T-cell (primary cell): ENCODE measurements around the gene GJB1. TPM values are rescaled to one million over a fixed set of nuclear protein-coding genes. Genes with fewer than 3 reads are reported as not detected.
"Not testable (repeated sequence)": the region's sequence is repeated elsewhere in the genome, so short reads cannot be mapped to it uniquely, and the experiment has no call there.

Experiments used
- ATAC-seq, 4 experiments: fragments of 200-7000 bp in 3 of 4; fragments of 150-1000 bp in 1 of 4; cut with Tn5 transposase; replicated peaks in 1 of 4; 1 replicate in 3 of 4; 2 replicates in 1 of 4; pipeline ENCODE4 v1.10.0; 2021; ENCODE audit warnings: moderate library complexity in 3 of 4, mild to moderate bottlenecking in 2 of 4, moderate number of reproducible peaks in 1 of 4
- CTCF ChIA-PET, 2 donors: fragments of 300-600 bp; sonication (Branson Sonifier 250); formaldehyde crosslinking; loops; one replicate each; lab custom pipeline; 2022; ENCODE audit warnings: antibody characterized with exemption in 2 of 2; lab: Charles Lee
- POLR2A ChIA-PET, 2 donors: fragments of 300-600 bp; sonication (Branson Sonifier 250); formaldehyde crosslinking; loops; one replicate each; lab custom pipeline; 2022; ENCODE audit warnings: antibody characterized with exemption in 2 of 2; lab: Charles Lee
- DNase-seq, 35 experiments: peaks; one replicate each; pipeline versions ENCODE4 v3.0.0 to v3.0.0-alpha.2; 2013 to 2023
- H3K27ac ChIP-seq: one replicate; pipeline ENCODE4 v1.5.1; 2013; ENCODE audit warnings: low read length
- H3K27me3 ChIP-seq, 2 experiments: replicated peaks in 1 of 2; 1 replicate in 1 of 2; 2 replicates in 1 of 2; pipeline versions ENCODE4 v1.6.1 to v1.7.0; 2013; ENCODE audit warnings: low read length in 1 of 2, mixed read lengths in 1 of 2; ENCODE audit not compliant: control insufficient read depth in 2 of 2, insufficient read depth in 2 of 2; ENCODE audit errors: extremely low read depth in 1 of 2
- H3K36me3 ChIP-seq, 2 donors: 1 replicate in 1 of 2; 2 replicates in 1 of 2; pipeline versions ENCODE4 v1.6.1 to v1.7.0; 2013; ENCODE audit warnings: low read length in 1 of 2; ENCODE audit not compliant: control insufficient read depth in 2 of 2, insufficient read depth in 1 of 2; ENCODE audit errors: extremely low read depth in 1 of 2
- H3K4me1 ChIP-seq, 2 experiments: 1 replicate in 1 of 2; 2 replicates in 1 of 2; pipeline versions ENCODE4 v1.6.1 to v1.7.0; 2013; ENCODE audit warnings: low read length in 2 of 2, mixed read lengths in 1 of 2; ENCODE audit not compliant: insufficient read depth in 2 of 2, control insufficient read depth in 1 of 2; ENCODE audit errors: extremely low read depth in 1 of 2
- H3K4me3 ChIP-seq, 2 donors: 1 replicate in 1 of 2; 2 replicates in 1 of 2; pipeline versions ENCODE4 v1.5.1 to v1.7.0; 2013; ENCODE audit warnings: mild to moderate bottlenecking in 2 of 2, low read length in 1 of 2, moderate library complexity in 1 of 2; ENCODE audit not compliant: control insufficient read depth in 1 of 2; ENCODE audit errors: extremely low read depth in 1 of 2
- H3K9me3 ChIP-seq: 2 replicates; pipeline ENCODE4 v1.7.0; 2013
- H3K27ac Mint-ChIP-seq, 2 donors: one replicate each; pipeline ENCODE4 v1.8.0; 2020 to 2021; ENCODE audit warnings: mild to moderate bottlenecking in 2 of 2, mixed read lengths in 2 of 2
- H3K27me3 Mint-ChIP-seq, 2 donors: one replicate each; pipeline ENCODE4 v1.8.0; 2021 to 2022; ENCODE audit warnings: mixed read lengths in 2 of 2
- H3K36me3 Mint-ChIP-seq: one replicate; pipeline ENCODE4 v1.8.0; 2021; ENCODE audit warnings: mixed read lengths
- H3K4me1 Mint-ChIP-seq, 3 donors: one replicate each; pipeline ENCODE4 v1.8.0; 2020 to 2022; ENCODE audit warnings: mixed read lengths in 3 of 3, mild to moderate bottlenecking in 1 of 3
- H3K4me3 Mint-ChIP-seq, 3 donors: one replicate each; pipeline ENCODE4 v1.8.0; 2020 to 2022; ENCODE audit warnings: mild to moderate bottlenecking in 3 of 3, mixed read lengths in 3 of 3, moderate library complexity in 3 of 3
- H3K9me3 Mint-ChIP-seq, 3 donors: one replicate each; pipeline ENCODE4 v1.8.0; 2020 to 2022; ENCODE audit warnings: mixed read lengths in 3 of 3
- WGBS: methylation state at CpG from one replicate; pipeline ENCODE4 v1.1.5; 2013; ENCODE audit warnings: missing lambda C conversion rate; ENCODE audit not compliant: insufficient coverage; 5-methylcytosine and 5-hydroxymethylcytosine counted together
- total RNA-seq, 35 experiments: library from RNA in 6 of 35; stranded (reverse) in 6 of 35; fragments of 120-200 nt in 1 of 35; gene quantifications; one replicate each; pipeline versions ENCODE4 v1.2.1 to v1.2.4 and lab custom pipeline; 2013 to 2026

Gene GJB1
- total RNA-seq, 5 donors from 2014 or later (not counting 1 experiment from before 2014, with no cell fraction given): 0.23 TPM; not detected in 3

DNA sequence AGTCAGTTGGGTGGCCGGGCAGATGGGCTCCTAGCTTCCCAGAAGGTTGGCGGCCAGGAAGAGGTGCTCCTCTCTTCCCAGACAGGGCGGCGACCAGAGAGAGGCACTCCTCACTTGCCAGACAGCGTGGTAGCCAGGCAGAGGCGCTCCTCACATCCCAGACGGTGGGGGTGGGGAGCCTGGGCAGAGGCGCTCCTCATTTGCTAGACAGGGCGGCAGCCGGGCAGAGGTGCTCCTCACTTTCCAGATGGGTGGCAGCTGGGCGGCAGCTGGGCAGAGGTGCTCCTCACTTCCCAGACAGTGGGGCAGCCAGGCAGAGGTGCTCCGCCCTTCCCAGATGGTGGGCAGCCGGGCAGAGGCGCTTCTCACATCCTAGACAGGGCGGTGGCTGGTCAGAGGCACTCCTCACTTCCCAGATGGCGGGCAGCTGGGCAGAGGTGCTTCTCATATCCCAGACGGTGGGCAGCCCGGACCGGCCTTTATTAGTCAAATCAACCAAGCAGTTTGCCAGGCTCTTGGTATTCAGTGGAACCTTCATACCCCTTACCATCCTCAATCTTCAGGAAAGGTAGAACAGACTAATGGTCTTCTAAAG, 46.9 kb downstream of the GJB1 start:
- ChIA-PET POLR2A (no interaction called here), CTCF (no interaction called here)
- H3K36me3 ChIP-seq: no peaks in the 10 kb centered on the region
- H3K27ac Mint-ChIP-seq: no peak overlapping the region
- no peaks in the 10 kb centered on the region for H3K4me1 ChIP-seq
- H3K36me3 Mint-ChIP-seq: no peaks in the 10 kb centered on the region
- no peak overlapping the region for H3K27ac ChIP-seq
- DNase-seq (no peak), ATAC-seq (no peak)
- no peaks in the 10 kb centered on the region for H3K27me3 ChIP-seq
- WGBS: 96% methylated on average over 11 of the region's 19 CpGs
- no peak overlapping the region for H3K4me3 Mint-ChIP-seq
- H3K27me3 Mint-ChIP-seq: peaks cover 0 to 10% of the 10 kb centered on the region in 2 donors
- no peaks in the 10 kb centered on the region for H3K9me3 ChIP-seq
- no peaks in the 10 kb centered on the region for H3K9me3 Mint-ChIP-seq
- H3K4me1 Mint-ChIP-seq: no peaks in the 10 kb centered on the region
- H3K4me3 ChIP-seq: no peak overlapping the region

DNA sequence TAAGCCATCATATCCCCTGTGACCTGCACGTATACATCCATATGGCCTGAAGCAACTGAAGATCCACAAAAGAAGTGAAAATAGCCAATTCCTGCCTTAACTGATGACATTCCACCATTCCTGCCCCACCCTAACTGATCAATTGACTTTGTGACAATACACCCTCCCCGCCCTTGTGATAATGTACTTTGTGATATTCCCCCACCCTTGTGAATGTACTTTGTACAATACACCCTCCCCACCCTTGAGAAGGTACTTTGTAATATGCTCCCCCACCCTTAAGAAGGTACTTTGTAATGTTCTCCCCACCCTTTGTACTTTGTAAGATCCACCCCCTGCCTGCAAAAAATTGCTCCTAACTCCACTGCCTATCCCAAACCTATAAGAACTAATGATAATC, 49.3 kb downstream of the GJB1 start:
- H3K4me3 Mint-ChIP-seq, CTCF ChIA-PET, POLR2A ChIA-PET, H3K9me3 Mint-ChIP-seq, H3K4me1 ChIP-seq, H3K36me3 ChIP-seq, H3K4me3 ChIP-seq, H3K27ac ChIP-seq, H3K27me3 Mint-ChIP-seq, DNase-seq, H3K36me3 Mint-ChIP-seq, H3K27me3 ChIP-seq, H3K4me1 Mint-ChIP-seq, H3K9me3 ChIP-seq, ATAC-seq, H3K27ac Mint-ChIP-seq: not testable (repeated sequence)
- WGBS: no CpG with 5 or more reads among the region's 2 CpGs

Other genes starting within 250 kb of the GJB1 start
- gene SNX12, start 154.9 kb upstream of the GJB1 start, total RNA-seq: 10 to 100 TPM; 29.6 to 42.5 (median 33.1) TPM
- 10 to 100 TPM; 30.4 to 45.9 (median 38.1) TPM for gene FOXO4, start 127.4 kb upstream of the GJB1 start, total RNA-seq
- 10 to 100 TPM; 33.8 to 86.6 (median 39.6) TPM for gene CXorf65, start 116.5 kb upstream of the GJB1 start, total RNA-seq
- 100 to 1,000 TPM; 285 to 380 (median 312) TPM for gene IL2RG, start 111.6 kb upstream of the GJB1 start, total RNA-seq
- 10 to 100 TPM; 63.8 to 78.3 (median 72.0) TPM for gene MED12, start 104.6 kb upstream of the GJB1 start, total RNA-seq
- gene NLGN3, start 78.4 kb upstream of the GJB1 start, total RNA-seq: 1 to 10 TPM; 2.9 to 3.7 (median 3.2) TPM
- gene ZMYM3, start 30.9 kb downstream of the GJB1 start, total RNA-seq: 10 to 100 TPM; 23.6 to 32.4 (median 28.7) TPM
- 100 to 1,000 TPM; 322 to 419 (median 348) TPM for gene NONO, start 60.4 kb downstream of the GJB1 start, total RNA-seq
- 1 to 10 TPM; 2.3 to 4.0 (median 3.0) TPM for gene ITGB1BP2, start 78.5 kb downstream of the GJB1 start, total RNA-seq
- 10 to 100 TPM; 61.4 to 70.0 (median 63.3) TPM for gene TAF1, start 143.1 kb downstream of the GJB1 start, total RNA-seq